Mesenchymal stem cell (in vitro differentiated cells and primary cell): ENCODE measurements around the gene RALY.

Experiments used
- DNase-seq: peaks from one replicate; pipeline ENCODE4 v3.0.0-alpha.2; 2013
- H2AFZ ChIP-seq: one replicate; pipeline ENCODE4 v1.6.1; 2013; ENCODE audit warnings: low read depth, mild to moderate bottlenecking, control low read depth, inconsistent platforms, low read length, moderate library complexity
- H2AK5ac ChIP-seq: 2 replicates; pipeline ENCODE4 v1.6.1; 2013; ENCODE audit warnings: low read length, moderate library complexity, mild to moderate bottlenecking, inconsistent platforms; ENCODE audit not compliant: severe bottlenecking
- H2BK120ac ChIP-seq: one replicate; pipeline ENCODE4 v1.6.1; 2013; ENCODE audit warnings: low read depth, mild to moderate bottlenecking, inconsistent platforms, low read length, moderate library complexity
- H2BK12ac ChIP-seq, 2 experiments: one replicate each; pipeline ENCODE4 v1.6.1; 2013; ENCODE audit warnings: inconsistent platforms in 2 of 2, low read length in 2 of 2, mild to moderate bottlenecking in 2 of 2, moderate library complexity in 2 of 2, control low read depth in 1 of 2
- H2BK15ac ChIP-seq: one replicate; pipeline ENCODE4 v1.6.1; 2013; ENCODE audit warnings: mild to moderate bottlenecking, low read depth, inconsistent platforms; ENCODE audit not compliant: poor library complexity, severe bottlenecking
- H2BK5ac ChIP-seq: 2 replicates; pipeline ENCODE4 v1.6.1; 2013; ENCODE audit warnings: low read depth, mild to moderate bottlenecking, low read length, control low read depth, inconsistent platforms; ENCODE audit not compliant: poor library complexity, severe bottlenecking
- H3K14ac ChIP-seq, 2 experiments: one replicate each; pipeline ENCODE4 v1.6.1; 2013; ENCODE audit warnings: inconsistent platforms in 2 of 2, low read length in 2 of 2, control low read depth in 1 of 2, mild to moderate bottlenecking in 1 of 2, moderate library complexity in 1 of 2
- H3K18ac ChIP-seq, 2 experiments: one replicate each; pipeline ENCODE4 v1.6.1; 2013; ENCODE audit warnings: inconsistent platforms in 2 of 2, low read length in 2 of 2, control low read depth in 1 of 2, low read depth in 1 of 2, mild to moderate bottlenecking in 1 of 2
- H3K23ac ChIP-seq, 2 experiments: one replicate each; pipeline ENCODE4 v1.6.1; 2013; ENCODE audit warnings: inconsistent platforms in 2 of 2, low read length in 2 of 2, mild to moderate bottlenecking in 2 of 2, moderate library complexity in 2 of 2, control low read depth in 1 of 2
- H3K27ac ChIP-seq: 2 replicates; pipeline ENCODE4 v1.5.1; 2013; ENCODE audit warnings: mild to moderate bottlenecking, moderate library complexity, low read length, control low read depth, inconsistent platforms; ENCODE audit not compliant: poor library complexity, severe bottlenecking
- H3K27me3 ChIP-seq, 2 experiments: 2 replicates each; pipeline versions ENCODE4 v1.6.1 to v1.7.0; 2013; ENCODE audit warnings: low read length in 2 of 2, mild to moderate bottlenecking in 2 of 2, moderate library complexity in 2 of 2, control low read depth in 1 of 2, inconsistent platforms in 1 of 2; ENCODE audit not compliant: control insufficient read depth in 1 of 2, insufficient read depth in 1 of 2
- H3K36me3 ChIP-seq, 2 experiments: 2 replicates each; pipeline versions ENCODE4 v1.6.1 to v1.7.0; 2013; ENCODE audit warnings: low read length in 2 of 2, control low read depth in 1 of 2, inconsistent platforms in 1 of 2, low read depth in 1 of 2, mild to moderate bottlenecking in 1 of 2; ENCODE audit not compliant: insufficient read depth in 2 of 2, control insufficient read depth in 1 of 2
- H3K4ac ChIP-seq, 2 experiments: one replicate each; pipeline ENCODE4 v1.6.1; 2013; ENCODE audit warnings: inconsistent platforms in 2 of 2, low read length in 2 of 2, mild to moderate bottlenecking in 2 of 2, moderate library complexity in 2 of 2, control low read depth in 1 of 2, low read depth in 1 of 2
- H3K4me1 ChIP-seq: 2 replicates; pipeline ENCODE4 v1.6.1; 2013; ENCODE audit warnings: low read depth, low read length, control low read depth; ENCODE audit not compliant: control insufficient read depth, insufficient read depth
- H3K4me2 ChIP-seq: 2 replicates; pipeline ENCODE4 v1.6.1; 2013; ENCODE audit warnings: low read length, mild to moderate bottlenecking, inconsistent platforms; ENCODE audit not compliant: poor library complexity, severe bottlenecking
- H3K4me3 ChIP-seq, 2 experiments: 2 replicates each; pipeline versions ENCODE4 v1.5.1 to v1.7.0; 2013; ENCODE audit warnings: low read length in 2 of 2, mild to moderate bottlenecking in 2 of 2, control low read depth in 1 of 2, low read depth in 1 of 2; ENCODE audit not compliant: insufficient read depth in 1 of 2
- H3K79me1 ChIP-seq: replicated peaks from 2 replicates; pipeline ENCODE4 v1.6.1; 2013; ENCODE audit warnings: mild to moderate bottlenecking, control low read depth, low read length, inconsistent platforms; ENCODE audit not compliant: poor library complexity, severe bottlenecking
- H3K9ac ChIP-seq: 2 replicates; pipeline ENCODE4 v1.7.0; 2013; ENCODE audit warnings: mild to moderate bottlenecking, low read length, moderate library complexity
- H3K9me3 ChIP-seq: 2 replicates; pipeline ENCODE4 v1.7.0; 2013; ENCODE audit warnings: mild to moderate bottlenecking, low read length; ENCODE audit not compliant: control insufficient read depth
- H4K8ac ChIP-seq: one replicate; pipeline ENCODE4 v1.6.1; 2013; ENCODE audit warnings: inconsistent platforms, mild to moderate bottlenecking, low read length, moderate library complexity
- H4K91ac ChIP-seq: one replicate; pipeline ENCODE4 v1.6.1; 2013; ENCODE audit warnings: mild to moderate bottlenecking, low read length, inconsistent platforms
- WGBS: methylation state at CpG from one replicate; pipeline ENCODE4 v1.1.7; 2013; ENCODE audit warnings: mixed read lengths; 5-methylcytosine and 5-hydroxymethylcytosine counted together

Gene RALY

GRCh38 chr20:34099675-34100074, 106.0 kb downstream of the RALY start:
- H2BK12ac ChIP-seq = no peak overlapping the region

GRCh38 chr20:34100576-34100975, 106.9 kb downstream of the RALY start:
- Histone ChIP-seq H2BK12ac (no peak overlapping the region), H3K9ac (peak overlapping the region; percentile 23), H3K27me3 (no peaks in the 10 kb centered on the region), H3K27ac (no peak overlapping the region), H2AK5ac (no peak overlapping the region), H4K8ac (no peak overlapping the region), H3K4me1 (no peaks in the 10 kb centered on the region), H3K36me3 (peaks cover 39 to 96% of the 10 kb centered on the region in 2 experiments), H3K4ac (no peak overlapping the region), H3K9me3 (no peaks in the 10 kb centered on the region), H2BK120ac (no peak overlapping the region), H2BK15ac (no peak overlapping the region), H2AFZ (no peak overlapping the region), H3K4me3 (no peak overlapping the region), H3K23ac (no peak overlapping the region), H3K79me1 (peaks cover 19% of the 10 kb centered on the region), H3K4me2 (no peak overlapping the region), H4K91ac (no peak overlapping the region), H3K18ac (no peak overlapping the region), H2BK5ac (no peak overlapping the region), H3K14ac (no peak overlapping the region)
- WGBS = 100% methylated on average over 2 of the region's 3 CpGs
- DNase-seq = no peak

More at GRCh38 chr20:34099675-34100074, 106.0 kb downstream of the RALY start:
- Histone ChIP-seq H3K4ac (no peak overlapping the region), H2AFZ (no peak overlapping the region), H2BK5ac (no peak overlapping the region), H4K91ac (no peak overlapping the region), H3K23ac (no peak overlapping the region), H2BK120ac (no peak overlapping the region), H3K36me3 (peaks cover 40 to 96% of the 10 kb centered on the region in 2 experiments), H3K18ac (no peak overlapping the region), H3K4me2 (no peak overlapping the region), H3K27ac (no peak overlapping the region), H3K4me3 (no peak overlapping the region), H3K79me1 (peaks cover 17% of the 10 kb centered on the region), H3K9me3 (no peaks in the 10 kb centered on the region), H3K9ac (no peak overlapping the region), H2AK5ac (no peak overlapping the region), H4K8ac (no peak overlapping the region), H3K4me1 (no peaks in the 10 kb centered on the region), H3K14ac (no peak overlapping the region), H2BK15ac (no peak overlapping the region), H3K27me3 (no peaks in the 10 kb centered on the region)
- no peak for DNase-seq
- WGBS = 100% methylated on average over 3 of the region's 5 CpGs

GRCh38 chr20:34102342-34102741, 108.6 kb downstream of the RALY start:
- no peak overlapping the region for H3K14ac ChIP-seq

GRCh38 chr20:34104059-34104458, 110.3 kb downstream of the RALY start:
- H3K27ac ChIP-seq = no peak overlapping the region
- H3K27me3 ChIP-seq = no peaks in the 10 kb centered on the region
- peaks cover 8% of the 10 kb centered on the region for H3K79me1 ChIP-seq
- H3K9ac ChIP-seq = no peak overlapping the region
- H2BK5ac ChIP-seq = no peak overlapping the region
- no peak overlapping the region for H2BK15ac ChIP-seq
- WGBS = 89% methylated on average over 3 of the region's 3 CpGs
- no peak overlapping the region for H2AFZ ChIP-seq
- no peak overlapping the region for H4K91ac ChIP-seq
- H2BK120ac ChIP-seq = no peak overlapping the region
- H3K4me2 ChIP-seq = no peak overlapping the region
- H2AK5ac ChIP-seq = no peak overlapping the region
- no peak overlapping the region for H3K4ac ChIP-seq
- no peak overlapping the region for H4K8ac ChIP-seq
- H3K14ac ChIP-seq = no peak overlapping the region
- no peak for DNase-seq
- no peaks in the 10 kb centered on the region for H3K9me3 ChIP-seq
- no peak overlapping the region for H3K23ac ChIP-seq
- no peak overlapping the region for H3K4me3 ChIP-seq
- H3K18ac ChIP-seq = no peak overlapping the region
- H3K36me3 ChIP-seq = peaks cover 25 to 92% of the 10 kb centered on the region in 2 experiments
- peaks cover 4% of the 10 kb centered on the region for H3K4me1 ChIP-seq
- no peak overlapping the region for H2BK12ac ChIP-seq

More at GRCh38 chr20:34102342-34102741, 108.6 kb downstream of the RALY start:
- H3K9ac ChIP-seq = no peak overlapping the region
- H3K4me3 ChIP-seq = no peak overlapping the region
- WGBS = 100% methylated on average over 2 of the region's 2 CpGs
- no peak overlapping the region for H4K8ac ChIP-seq
- H3K27ac ChIP-seq = no peak overlapping the region
- H4K91ac ChIP-seq = no peak overlapping the region
- H2AFZ ChIP-seq = no peak overlapping the region
- H2BK120ac ChIP-seq = no peak overlapping the region
- no peak overlapping the region for H3K4ac ChIP-seq
- H2BK12ac ChIP-seq = no peak overlapping the region
- H2BK15ac ChIP-seq = no peak overlapping the region
- H3K18ac ChIP-seq = no peak overlapping the region
- no peaks in the 10 kb centered on the region for H3K27me3 ChIP-seq
- no peak overlapping the region for H2BK5ac ChIP-seq
- H3K4me1 ChIP-seq = peaks cover 4% of the 10 kb centered on the region
- H3K4me2 ChIP-seq = no peak overlapping the region
- H3K79me1 ChIP-seq = peaks cover 9% of the 10 kb centered on the region
- DNase-seq = no peak
- no peaks in the 10 kb centered on the region for H3K9me3 ChIP-seq
- no peak overlapping the region for H2AK5ac ChIP-seq
- H3K36me3 ChIP-seq = peaks cover 28 to 93% of the 10 kb centered on the region in 2 experiments
- no peak overlapping the region for H3K23ac ChIP-seq
